ENCODE data around the gene NAALADL2. TPM values are rescaled to one million over a fixed set of nuclear protein-coding genes. Genes with fewer than 3 reads are reported as not detected.

Gene NAALADL2
- polyA plus RNA-seq, 1 donor from 2014 or later = 1.6 TPM

DNA sequence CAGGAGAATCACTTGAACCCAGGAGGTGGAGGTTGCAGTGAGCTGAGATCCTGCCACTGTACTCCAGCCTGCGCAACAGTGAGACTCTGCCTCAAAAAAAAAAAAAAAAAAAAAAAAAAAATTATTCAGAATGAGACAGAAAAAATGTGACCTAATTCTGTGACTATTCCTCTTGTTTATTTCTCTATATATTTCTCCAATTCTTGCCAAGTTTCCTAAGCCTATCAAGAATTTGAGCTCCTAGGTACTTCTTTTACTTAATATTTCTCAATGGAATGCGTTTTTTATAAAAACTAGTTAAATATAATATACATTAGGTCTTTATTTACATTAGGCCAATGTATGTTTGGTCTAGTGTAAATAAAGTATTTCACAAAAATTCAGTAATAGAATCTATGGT, 86.8 kb downstream of the NAALADL2 start:
- Histone ChIP-seq H3F3A (ENCODE audit: insufficient read depth, low read length, poor library complexity, severe bottlenecking) (no peaks in the 10 kb centered on the region), H3K4me2 (ENCODE audit: low read length) (no peak overlapping the region), H2AFZ (ENCODE audit: low read depth, low read length) (no peak overlapping the region), H4K20me1 (ENCODE audit: insufficient read depth) (no peaks in the 10 kb centered on the region), H3K27me3 (ENCODE audit: insufficient read depth, low read depth, low read length) (no peaks in the 10 kb centered on the region), H3K36me3 (ENCODE audit: insufficient read depth, low read length) (no peaks in the 10 kb centered on the region), H3K9ac (ENCODE audit: low read length) (no peak overlapping the region), H3K27ac (ENCODE audit: low read length) (no peak overlapping the region), H3K4me3 (ENCODE audit: low read length) (no peak overlapping the region), H3K9me3 (ENCODE audit: low read length) (no peaks in the 10 kb centered on the region), H3K79me2 (replicated peaks; ENCODE audit: insufficient read depth, low read length) (no peaks in the 10 kb centered on the region), H3K9me2 (ENCODE audit: insufficient read depth, low read length) (no peaks in the 10 kb centered on the region)
- TF ChIP-seq EZH2 (IDR thresholded peaks at IDR 0.05; ENCODE audit: borderline replicate concordance, insufficient read depth, low read length, poor library complexity, severe bottlenecking) (no peak), EP300 (conservative IDR thresholded peaks at IDR 0.05; ENCODE audit: poor library complexity, severe bottlenecking) (no peak), TAF1 (IDR thresholded peaks at IDR 0.05; ENCODE audit: low read depth) (no peak), SMC3 (conservative IDR thresholded peaks at IDR 0.05; ENCODE audit: poor library complexity) (no peak), POLR2AphosphoS5 (IDR thresholded peaks at IDR 0.05) (no peak), RAD21 (conservative IDR thresholded peaks at IDR 0.05) (no peak), MXI1 (conservative IDR thresholded peaks at IDR 0.05; ENCODE audit: poor library complexity, severe bottlenecking) (no peak)
- TF ChIP-seq, protein P1, sequence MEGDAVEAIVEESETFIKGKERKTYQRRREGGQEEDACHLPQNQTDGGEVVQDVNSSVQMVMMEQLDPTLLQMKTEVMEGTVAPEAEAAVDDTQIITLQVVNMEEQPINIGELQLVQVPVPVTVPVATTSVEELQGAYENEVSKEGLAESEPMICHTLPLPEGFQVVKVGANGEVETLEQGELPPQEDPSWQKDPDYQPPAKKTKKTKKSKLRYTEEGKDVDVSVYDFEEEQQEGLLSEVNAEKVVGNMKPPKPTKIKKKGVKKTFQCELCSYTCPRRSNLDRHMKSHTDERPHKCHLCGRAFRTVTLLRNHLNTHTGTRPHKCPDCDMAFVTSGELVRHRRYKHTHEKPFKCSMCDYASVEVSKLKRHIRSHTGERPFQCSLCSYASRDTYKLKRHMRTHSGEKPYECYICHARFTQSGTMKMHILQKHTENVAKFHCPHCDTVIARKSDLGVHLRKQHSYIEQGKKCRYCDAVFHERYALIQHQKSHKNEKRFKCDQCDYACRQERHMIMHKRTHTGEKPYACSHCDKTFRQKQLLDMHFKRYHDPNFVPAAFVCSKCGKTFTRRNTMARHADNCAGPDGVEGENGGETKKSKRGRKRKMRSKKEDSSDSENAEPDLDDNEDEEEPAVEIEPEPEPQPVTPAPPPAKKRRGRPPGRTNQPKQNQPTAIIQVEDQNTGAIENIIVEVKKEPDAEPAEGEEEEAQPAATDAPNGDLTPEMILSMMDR (IDR thresholded peaks at IDR 0.05; ENCODE audit: poor library complexity, severe bottlenecking) = no peak
- TF ChIP-seq, protein P2, sequence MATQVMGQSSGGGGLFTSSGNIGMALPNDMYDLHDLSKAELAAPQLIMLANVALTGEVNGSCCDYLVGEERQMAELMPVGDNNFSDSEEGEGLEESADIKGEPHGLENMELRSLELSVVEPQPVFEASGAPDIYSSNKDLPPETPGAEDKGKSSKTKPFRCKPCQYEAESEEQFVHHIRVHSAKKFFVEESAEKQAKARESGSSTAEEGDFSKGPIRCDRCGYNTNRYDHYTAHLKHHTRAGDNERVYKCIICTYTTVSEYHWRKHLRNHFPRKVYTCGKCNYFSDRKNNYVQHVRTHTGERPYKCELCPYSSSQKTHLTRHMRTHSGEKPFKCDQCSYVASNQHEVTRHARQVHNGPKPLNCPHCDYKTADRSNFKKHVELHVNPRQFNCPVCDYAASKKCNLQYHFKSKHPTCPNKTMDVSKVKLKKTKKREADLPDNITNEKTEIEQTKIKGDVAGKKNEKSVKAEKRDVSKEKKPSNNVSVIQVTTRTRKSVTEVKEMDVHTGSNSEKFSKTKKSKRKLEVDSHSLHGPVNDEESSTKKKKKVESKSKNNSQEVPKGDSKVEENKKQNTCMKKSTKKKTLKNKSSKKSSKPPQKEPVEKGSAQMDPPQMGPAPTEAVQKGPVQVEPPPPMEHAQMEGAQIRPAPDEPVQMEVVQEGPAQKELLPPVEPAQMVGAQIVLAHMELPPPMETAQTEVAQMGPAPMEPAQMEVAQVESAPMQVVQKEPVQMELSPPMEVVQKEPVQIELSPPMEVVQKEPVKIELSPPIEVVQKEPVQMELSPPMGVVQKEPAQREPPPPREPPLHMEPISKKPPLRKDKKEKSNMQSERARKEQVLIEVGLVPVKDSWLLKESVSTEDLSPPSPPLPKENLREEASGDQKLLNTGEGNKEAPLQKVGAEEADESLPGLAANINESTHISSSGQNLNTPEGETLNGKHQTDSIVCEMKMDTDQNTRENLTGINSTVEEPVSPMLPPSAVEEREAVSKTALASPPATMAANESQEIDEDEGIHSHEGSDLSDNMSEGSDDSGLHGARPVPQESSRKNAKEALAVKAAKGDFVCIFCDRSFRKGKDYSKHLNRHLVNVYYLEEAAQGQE (IDR thresholded peaks at IDR 0.05; ENCODE audit: borderline replicate concordance) = no peak

DNA sequence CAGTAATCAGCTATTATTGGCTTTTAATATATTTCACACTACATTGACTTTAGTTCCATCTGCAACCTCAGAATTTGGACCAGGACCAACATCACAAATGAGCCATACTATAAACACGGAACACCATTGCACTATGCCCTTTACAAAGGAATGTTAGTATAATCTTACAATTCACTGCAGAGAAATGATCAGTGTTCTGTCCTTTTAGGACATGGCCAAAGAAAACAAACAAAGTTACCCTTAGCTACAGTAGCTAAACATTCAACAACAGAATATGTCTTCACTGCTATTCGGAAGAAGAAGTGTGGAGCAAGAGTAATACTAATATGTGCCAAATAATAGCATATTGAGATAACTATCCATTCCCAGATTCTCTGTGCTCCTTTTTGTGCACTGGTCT, 90.4 kb downstream of the NAALADL2 start:
- no peaks in the 10 kb centered on the region for H3K9me2 ChIP-seq (ENCODE audit: insufficient read depth, low read length)
- TF ChIP-seq SMC3 (conservative IDR thresholded peaks at IDR 0.05; ENCODE audit: poor library complexity) (no peak), POLR2AphosphoS5 (IDR thresholded peaks at IDR 0.05) (no peak), EP300 (conservative IDR thresholded peaks at IDR 0.05; ENCODE audit: poor library complexity, severe bottlenecking) (no peak), TAF1 (IDR thresholded peaks at IDR 0.05; ENCODE audit: low read depth) (no peak), MXI1 (conservative IDR thresholded peaks at IDR 0.05; ENCODE audit: poor library complexity, severe bottlenecking) (no peak), RAD21 (conservative IDR thresholded peaks at IDR 0.05) (no peak)
- TF ChIP-seq, protein P1 (IDR thresholded peaks at IDR 0.05; ENCODE audit: poor library complexity, severe bottlenecking) = no peak
- TF ChIP-seq, protein P2 (IDR thresholded peaks at IDR 0.05; ENCODE audit: borderline replicate concordance) = no peak
- no peak overlapping the region for H3K4me3 ChIP-seq (ENCODE audit: low read length)
- no peaks in the 10 kb centered on the region for H3F3A ChIP-seq (ENCODE audit: insufficient read depth, low read length, poor library complexity, severe bottlenecking)
- no peaks in the 10 kb centered on the region for H3K36me3 ChIP-seq (ENCODE audit: insufficient read depth, low read length)
- no peak overlapping the region for H3K4me2 ChIP-seq (ENCODE audit: low read length)
- H2AFZ ChIP-seq (ENCODE audit: low read depth, low read length) = no peak overlapping the region
- H3K27me3 ChIP-seq (ENCODE audit: insufficient read depth, low read depth, low read length) = no peaks in the 10 kb centered on the region
- no peak overlapping the region for H3K9ac ChIP-seq (ENCODE audit: low read length)
- no peak overlapping the region for H3K27ac ChIP-seq (ENCODE audit: low read length)
- H3K79me2 ChIP-seq (replicated peaks; ENCODE audit: insufficient read depth, low read length) = no peaks in the 10 kb centered on the region
- H4K20me1 ChIP-seq (ENCODE audit: insufficient read depth) = no peaks in the 10 kb centered on the region
- no peaks in the 10 kb centered on the region for H3K9me3 ChIP-seq (ENCODE audit: low read length)
